GM23338 (cell line): Measurements from ENCODE around the gene RFFL. TPM values are rescaled to one million over a fixed set of nuclear protein-coding genes. Genes with fewer than 3 reads are reported as not detected.

Source experiments
- ATAC-seq: fragments of 200-7000 bp; cut with Tn5 transposase; 3 replicates; pipeline ENCODE4 v1.9.1; 2020
- DNase-seq: peaks from one replicate; pipeline ENCODE4 v3.0.0-alpha.2; 2015; ENCODE audit warnings: low spot score
- H2AFZ ChIP-seq: fragments of 200-600 bp; sonication (generic); 2 replicates; pipeline ENCODE4 v1.8.0; 2016; ENCODE audit warnings: antibody characterized with exemption, mild to moderate bottlenecking, moderate library complexity
- H3F3A ChIP-seq: fragments of 200-600 bp; sonication (generic); replicated peaks from 2 replicates; pipeline ENCODE4 v1.8.0; 2017; ENCODE audit warnings: antibody characterized with exemption, mixed run types, low read depth
- H3K27ac ChIP-seq: fragments of 200-600 bp; sonication (generic); 2 replicates; pipeline ENCODE4 v1.6.1; 2016; ENCODE audit warnings: low read depth
- H3K27me3 ChIP-seq: fragments of 200-600 bp; sonication (generic); 2 replicates; pipeline ENCODE4 v1.8.0; 2016; ENCODE audit warnings: mild to moderate bottlenecking, mixed run types, moderate library complexity; ENCODE audit not compliant: insufficient read depth
- H3K36me3 ChIP-seq: fragments of 200-600 bp; sonication (generic); 2 replicates; pipeline ENCODE4 v1.8.0; 2016; ENCODE audit warnings: mild to moderate bottlenecking; ENCODE audit not compliant: insufficient read depth
- H3K4me1 ChIP-seq: fragments of 200-600 bp; sonication (generic); 2 replicates; pipeline ENCODE4 v1.8.0; 2016; ENCODE audit warnings: mild to moderate bottlenecking, moderate library complexity; ENCODE audit not compliant: insufficient read depth
- H3K4me2 ChIP-seq: fragments of 200-600 bp; sonication (generic); 2 replicates; pipeline ENCODE4 v1.7.1; 2017; ENCODE audit warnings: mixed run types
- H3K4me3 ChIP-seq: fragments of 200-600 bp; sonication (generic); 2 replicates; pipeline ENCODE4 v1.6.1; 2016; ENCODE audit warnings: mixed run types
- H3K79me2 ChIP-seq: fragments of 200-600 bp; sonication (generic); replicated peaks from 2 replicates; pipeline ENCODE4 v1.8.0; 2017; ENCODE audit warnings: mild to moderate bottlenecking; ENCODE audit not compliant: insufficient read depth
- H3K9me2 ChIP-seq: fragments of 200-600 bp; sonication (generic); 2 replicates; pipeline ENCODE4 v1.8.0; 2017; ENCODE audit not compliant: insufficient read depth
- H4K20me1 ChIP-seq: fragments of 200-600 bp; sonication (generic); replicated peaks from 2 replicates; pipeline ENCODE4 v1.8.0; 2017; ENCODE audit warnings: mild to moderate bottlenecking; ENCODE audit not compliant: insufficient read depth
- H3K27ac Mint-ChIP-seq: 2 replicates; pipeline ENCODE4 v1.8.0; 2020; ENCODE audit warnings: inconsistent platforms, mild to moderate bottlenecking, moderate library complexity, mixed read lengths
- H3K27me3 Mint-ChIP-seq: 3 replicates; pipeline ENCODE4 v1.8.0; 2022; ENCODE audit warnings: low read depth, mild to moderate bottlenecking, moderate library complexity, mixed read lengths, inconsistent platforms; ENCODE audit not compliant: insufficient read depth, poor library complexity
- H3K36me3 Mint-ChIP-seq: 3 replicates; pipeline ENCODE4 v1.8.0; 2021; ENCODE audit warnings: low read depth, mild to moderate bottlenecking, inconsistent platforms, moderate library complexity, mixed read lengths
- H3K4me1 Mint-ChIP-seq: 3 replicates; pipeline ENCODE4 v1.8.0; 2020; ENCODE audit warnings: mild to moderate bottlenecking, inconsistent platforms, mixed read lengths
- H3K4me3 Mint-ChIP-seq: 3 replicates; pipeline ENCODE4 v1.8.0; 2021; ENCODE audit warnings: moderate library complexity, mild to moderate bottlenecking, inconsistent platforms, mixed read lengths
- H3K9me3 Mint-ChIP-seq: 3 replicates; pipeline ENCODE4 v1.8.0; 2020; ENCODE audit warnings: moderate library complexity, mild to moderate bottlenecking, inconsistent platforms, mixed read lengths
- CTCF ChIP-seq, 2 experiments: fragments of 200-600 bp in 1 of 2; sonication (generic) in 1 of 2; conservative IDR thresholded peaks; 2 replicates each; pipeline versions ENCODE4 v1.5.1 to v1.6.1; 2016 to 2017; ENCODE audit warnings: antibody characterized with exemption in 2 of 2, low read depth in 2 of 2, mild to moderate bottlenecking in 2 of 2, moderate library complexity in 1 of 2
- EZH2 ChIP-seq: fragments of 200-600 bp; sonication (generic); IDR thresholded peaks from one replicate; pipeline ENCODE4 v1.8.0; 2017; ENCODE audit warnings: antibody characterized with exemption, mild to moderate bottlenecking, low read depth; ENCODE audit not compliant: unreplicated experiment
- NANOG ChIP-seq: IDR thresholded peaks from 2 replicates; pipeline ENCODE4 v1.6.1; 2016; ENCODE audit warnings: antibody characterized with exemption, borderline replicate concordance
- POLR2AphosphoS5 ChIP-seq: IDR thresholded peaks from 2 replicates; pipeline ENCODE4 v1.6.1; 2016; ENCODE audit warnings: antibody characterized with exemption, low read depth
- polyA plus RNA-seq: library from polyadenylated mRNA; unstranded; fragments of >200 nt; fragmentation: Nextera tagmentation; extraction: Ambion mirVana; gene quantifications from 2 replicates; pipeline ENCODE4 v1.2.1, GENCODE V29; 2016
- total RNA-seq: library from RNA; depleted of rRNA; stranded (reverse); fragments of >200 nt; shearing (Covaris generic); gene quantifications from 2 replicates; pipeline ENCODE4 v1.2.3, GENCODE V29; 2014
- TF ChIP-seq, protein P1 (sequence below): fragments of 250-450 bp; sonication (Bioruptor Pico); IDR thresholded peaks from 2 replicates; pipeline ENCODE4 v1.5.0; 2020; ENCODE audit warnings: mild to moderate bottlenecking, moderate library complexity

RFFL gene
- total and polyA plus RNA-seq, 2 experiments from 2014 or later: 4.1 to 22.2 TPM

GRCh38 chr17:35051579-35052240, 11.8 kb downstream of the RFFL start:
- H3K79me2 ChIP-seq: no peaks in the 10 kb centered on the region
- H3K27ac Mint-ChIP-seq: no peak overlapping the region
- H3K36me3 Mint-ChIP-seq: 0 out of 3 replicates have a peak, but pooled peaks cover 3% of the 10 kb centered on the region

GRCh38 chr17:35051183-35051578, 12.3 kb downstream of the RFFL start:
- no peak for ATAC-seq
- H3K27ac ChIP-seq: no peak overlapping the region
- H4K20me1 ChIP-seq: no peaks in the 10 kb centered on the region; the same call in 1 of the 2 replicates

More at GRCh38 chr17:35051579-35052240, 11.8 kb downstream of the RFFL start:
- DNase-seq (no peak), ATAC-seq (no peak)
- no peaks in the 10 kb centered on the region; the same call in 1 of the 2 replicates for H3K36me3 ChIP-seq
- Mint-ChIP-seq H3K4me1 (peaks cover 24% of the 10 kb centered on the region), H3K9me3 (no peaks in the 10 kb centered on the region), H3K4me3 (no peak overlapping the region), H3K27me3 (no peaks in the 10 kb centered on the region)
- no peak overlapping the region for H3K4me3 ChIP-seq
- no peaks in the 10 kb centered on the region for H3K9me2 ChIP-seq
- no peaks in the 10 kb centered on the region; the same call in 1 of the 2 replicates for H4K20me1 ChIP-seq
- no peak overlapping the region for H3K4me2 ChIP-seq
- 0 out of 2 replicates have a peak, but pooled peaks cover 3% of the 10 kb centered on the region for H3F3A ChIP-seq
- no peaks in the 10 kb centered on the region for H3K27me3 ChIP-seq
- peaks cover 6% of the 10 kb centered on the region for H3K4me1 ChIP-seq
- no peak overlapping the region for H2AFZ ChIP-seq
- no peak for TF ChIP-seq NANOG
- no peak for TF ChIP-seq EZH2
- no peak for TF ChIP-seq CTCF (conservative IDR thresholded peaks at IDR 0.05; ENCODE audit: low read depth in 2 of 2)
- H3K27ac ChIP-seq: no peak overlapping the region

More at GRCh38 chr17:35051183-35051578, 12.3 kb downstream of the RFFL start:
- 0 out of 3 replicates have a peak, but pooled peaks cover 3% of the 10 kb centered on the region for H3K36me3 Mint-ChIP-seq
- no peaks in the 10 kb centered on the region for H3K9me3 Mint-ChIP-seq
- no peaks in the 10 kb centered on the region for H3K27me3 ChIP-seq
- no peak overlapping the region for H3K4me3 ChIP-seq
- no peak overlapping the region for H3K4me3 Mint-ChIP-seq
- H3K27me3 Mint-ChIP-seq: no peaks in the 10 kb centered on the region
- no peaks in the 10 kb centered on the region for H3K79me2 ChIP-seq
- DNase-seq: no peak
- H3K36me3 ChIP-seq: no peaks in the 10 kb centered on the region; the same call in 1 of the 2 replicates
- H2AFZ ChIP-seq: no peak overlapping the region
- H3K9me2 ChIP-seq: no peaks in the 10 kb centered on the region
- peaks cover 27% of the 10 kb centered on the region for H3K4me1 Mint-ChIP-seq
- peaks cover 6% of the 10 kb centered on the region for H3K4me1 ChIP-seq
- TF ChIP-seq, protein P1, sequence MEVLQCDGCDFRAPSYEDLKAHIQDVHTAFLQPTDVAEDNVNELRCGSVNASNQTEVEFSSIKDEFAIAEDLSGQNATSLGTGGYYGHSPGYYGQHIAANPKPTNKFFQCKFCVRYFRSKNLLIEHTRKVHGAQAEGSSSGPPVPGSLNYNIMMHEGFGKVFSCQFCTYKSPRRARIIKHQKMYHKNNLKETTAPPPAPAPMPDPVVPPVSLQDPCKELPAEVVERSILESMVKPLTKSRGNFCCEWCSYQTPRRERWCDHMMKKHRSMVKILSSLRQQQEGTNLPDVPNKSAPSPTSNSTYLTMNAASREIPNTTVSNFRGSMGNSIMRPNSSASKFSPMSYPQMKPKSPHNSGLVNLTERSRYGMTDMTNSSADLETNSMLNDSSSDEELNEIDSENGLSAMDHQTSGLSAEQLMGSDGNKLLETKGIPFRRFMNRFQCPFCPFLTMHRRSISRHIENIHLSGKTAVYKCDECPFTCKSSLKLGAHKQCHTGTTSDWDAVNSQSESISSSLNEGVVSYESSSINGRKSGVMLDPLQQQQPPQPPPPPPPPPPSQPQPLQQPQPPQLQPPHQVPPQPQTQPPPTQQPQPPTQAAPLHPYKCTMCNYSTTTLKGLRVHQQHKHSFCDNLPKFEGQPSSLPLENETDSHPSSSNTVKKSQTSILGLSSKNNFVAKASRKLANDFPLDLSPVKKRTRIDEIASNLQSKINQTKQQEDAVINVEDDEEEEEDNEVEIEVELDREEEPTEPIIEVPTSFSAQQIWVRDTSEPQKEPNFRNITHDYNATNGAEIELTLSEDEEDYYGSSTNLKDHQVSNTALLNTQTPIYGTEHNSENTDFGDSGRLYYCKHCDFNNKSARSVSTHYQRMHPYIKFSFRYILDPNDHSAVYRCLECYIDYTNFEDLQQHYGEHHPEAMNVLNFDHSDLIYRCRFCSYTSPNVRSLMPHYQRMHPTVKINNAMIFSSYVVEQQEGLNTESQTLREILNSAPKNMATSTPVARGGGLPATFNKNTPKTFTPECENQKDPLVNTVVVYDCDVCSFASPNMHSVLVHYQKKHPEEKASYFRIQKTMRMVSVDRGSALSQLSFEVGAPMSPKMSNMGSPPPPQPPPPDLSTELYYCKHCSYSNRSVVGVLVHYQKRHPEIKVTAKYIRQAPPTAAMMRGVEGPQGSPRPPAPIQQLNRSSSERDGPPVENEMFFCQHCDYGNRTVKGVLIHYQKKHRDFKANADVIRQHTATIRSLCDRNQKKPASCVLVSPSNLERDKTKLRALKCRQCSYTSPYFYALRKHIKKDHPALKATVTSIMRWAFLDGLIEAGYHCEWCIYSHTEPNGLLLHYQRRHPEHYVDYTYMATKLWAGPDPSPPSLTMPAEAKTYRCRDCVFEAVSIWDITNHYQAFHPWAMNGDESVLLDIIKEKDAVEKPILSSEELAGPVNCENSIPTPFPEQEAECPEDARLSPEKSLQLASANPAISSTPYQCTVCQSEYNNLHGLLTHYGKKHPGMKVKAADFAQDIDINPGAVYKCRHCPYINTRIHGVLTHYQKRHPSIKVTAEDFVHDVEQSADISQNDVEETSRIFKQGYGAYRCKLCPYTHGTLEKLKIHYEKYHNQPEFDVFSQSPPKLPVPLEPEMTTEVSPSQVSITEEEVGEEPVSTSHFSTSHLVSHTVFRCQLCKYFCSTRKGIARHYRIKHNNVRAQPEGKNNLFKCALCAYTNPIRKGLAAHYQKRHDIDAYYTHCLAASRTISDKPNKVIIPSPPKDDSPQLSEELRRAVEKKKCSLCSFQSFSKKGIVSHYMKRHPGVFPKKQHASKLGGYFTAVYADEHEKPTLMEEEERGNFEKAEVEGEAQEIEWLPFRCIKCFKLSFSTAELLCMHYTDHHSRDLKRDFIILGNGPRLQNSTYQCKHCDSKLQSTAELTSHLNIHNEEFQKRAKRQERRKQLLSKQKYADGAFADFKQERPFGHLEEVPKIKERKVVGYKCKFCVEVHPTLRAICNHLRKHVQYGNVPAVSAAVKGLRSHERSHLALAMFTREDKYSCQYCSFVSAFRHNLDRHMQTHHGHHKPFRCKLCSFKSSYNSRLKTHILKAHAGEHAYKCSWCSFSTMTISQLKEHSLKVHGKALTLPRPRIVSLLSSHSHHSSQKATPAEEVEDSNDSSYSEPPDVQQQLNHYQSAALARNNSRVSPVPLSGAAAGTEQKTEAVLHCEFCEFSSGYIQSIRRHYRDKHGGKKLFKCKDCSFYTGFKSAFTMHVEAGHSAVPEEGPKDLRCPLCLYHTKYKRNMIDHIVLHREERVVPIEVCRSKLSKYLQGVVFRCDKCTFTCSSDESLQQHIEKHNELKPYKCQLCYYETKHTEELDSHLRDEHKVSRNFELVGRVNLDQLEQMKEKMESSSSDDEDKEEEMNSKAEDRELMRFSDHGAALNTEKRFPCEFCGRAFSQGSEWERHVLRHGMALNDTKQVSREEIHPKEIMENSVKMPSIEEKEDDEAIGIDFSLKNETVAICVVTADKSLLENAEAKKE: no peak
- TF ChIP-seq POLR2AphosphoS5: no peak
- H3F3A ChIP-seq: 0 out of 2 replicates have a peak, but pooled peaks cover 3% of the 10 kb centered on the region
- no peak overlapping the region for H3K4me2 ChIP-seq
- H3K27ac Mint-ChIP-seq: no peak overlapping the region
